GM21381 (cell line): ENCODE measurements around the gene TAF11L10.
"Not testable (repeated sequence)": the region's sequence is repeated elsewhere in the genome, so short reads cannot be mapped to it uniquely, and the experiment has no call there.

ENCODE experiments used
- ATAC-seq: cut with Tn5 transposase; IDR thresholded peaks from one replicate; pipeline ENCODE4 v1.9.1; 2021; ENCODE audit warnings: mild to moderate bottlenecking, moderate library complexity; ENCODE audit not compliant: unreplicated experiment

The TAF11L10 gene

DNA sequence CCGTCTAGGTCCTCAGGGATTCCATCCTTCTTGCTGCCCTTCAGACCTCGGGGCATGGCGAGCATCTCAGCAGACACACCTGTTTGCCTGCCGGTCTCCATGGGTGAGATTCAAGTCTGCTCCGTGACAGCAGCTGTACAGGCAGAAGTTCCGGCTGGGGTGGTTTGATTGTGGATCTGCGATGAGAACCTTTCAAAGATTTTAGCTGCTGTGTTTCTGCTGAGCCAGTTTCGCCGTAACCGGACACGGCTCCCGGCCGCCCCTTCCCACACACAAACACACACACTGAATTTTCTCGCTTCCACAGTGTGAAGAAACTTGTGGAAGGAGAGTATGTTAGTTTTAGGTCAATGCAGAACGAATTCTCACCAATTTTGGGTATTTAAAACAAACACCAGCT lies at the start of gene TAF11L10:
TSS of gene TAF11L10 (minus strand) at position 101 of the 400 bp plus-strand sequence.
- not testable (repeated sequence) for ATAC-seq

DNA sequence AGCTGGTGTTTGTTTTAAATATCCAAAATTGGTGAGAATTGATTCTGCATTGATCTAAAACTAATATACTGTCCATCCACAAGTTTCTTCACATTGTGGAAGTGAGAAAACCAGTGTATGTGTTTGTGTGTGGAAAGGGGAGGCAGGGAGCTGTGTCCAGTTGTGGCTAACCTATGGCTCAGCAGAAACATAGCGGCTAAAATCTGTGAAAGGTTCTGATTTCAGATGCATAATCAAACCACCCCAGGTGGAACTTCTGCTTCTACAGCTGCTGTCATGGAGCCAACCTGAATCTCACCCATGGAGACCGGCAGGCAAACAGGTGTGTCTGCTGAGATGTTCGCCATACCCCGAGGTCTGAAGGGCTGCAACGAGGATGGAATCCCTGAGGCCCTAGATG lies 36.5 kb upstream of the TAF11L10 start, which contains the start of gene TAF11L14:
TSS of gene TAF11L14 (plus strand) at position 301 of the 400 bp plus-strand sequence.
- ATAC-seq, result no peak

GRCh38 chr5:17631788-17632187 lies 34.2 kb upstream of the TAF11L10 start, which contains the start of gene TAF11L13:
TAF11L13 (plus strand) TSS chr5:17632088.
- not testable (repeated sequence) for ATAC-seq

DNA sequence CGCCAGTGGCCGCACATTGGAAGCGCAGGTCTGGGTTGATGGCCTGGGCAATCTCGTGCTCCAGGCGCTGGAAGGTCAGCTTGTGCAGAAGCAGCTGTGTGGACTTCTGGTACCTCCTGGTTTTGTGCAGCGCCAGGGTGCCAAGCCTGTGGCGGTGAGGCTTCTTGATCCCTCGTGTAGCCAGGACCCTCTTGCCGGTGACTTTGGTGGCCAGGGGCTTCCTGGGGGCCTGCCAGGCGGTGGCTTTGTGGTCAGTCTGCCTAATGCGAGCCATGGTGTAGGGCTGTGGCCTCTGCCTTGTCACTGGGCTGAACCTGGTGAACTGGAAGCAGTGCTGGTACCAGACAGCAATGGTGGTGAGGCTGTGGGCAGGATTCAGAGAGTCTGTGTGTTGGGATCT lies 28.1 kb upstream of the TAF11L10 start:
- no peak for ATAC-seq

DNA sequence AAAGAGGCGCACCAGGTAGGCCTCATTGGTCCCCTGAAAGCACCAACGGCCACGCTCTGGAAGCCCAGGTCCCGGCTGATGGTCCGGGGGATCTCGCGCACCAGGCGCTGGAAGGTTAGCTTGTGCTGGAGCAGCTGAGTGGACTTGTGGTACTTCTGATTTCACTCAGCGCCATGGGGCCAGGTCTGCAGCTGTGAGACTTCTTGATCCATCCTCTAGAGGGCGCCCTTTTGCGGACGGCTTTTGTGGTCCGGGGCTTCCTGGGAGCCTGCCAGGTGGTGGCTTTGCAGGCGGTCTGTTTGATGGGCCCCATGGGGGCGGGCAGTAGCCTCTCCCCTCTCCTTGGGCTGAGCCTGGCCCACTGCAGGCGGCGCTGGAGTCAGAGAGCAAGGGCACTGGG lies 23.0 kb upstream of the TAF11L10 start:
- no peak for ATAC-seq

DNA sequence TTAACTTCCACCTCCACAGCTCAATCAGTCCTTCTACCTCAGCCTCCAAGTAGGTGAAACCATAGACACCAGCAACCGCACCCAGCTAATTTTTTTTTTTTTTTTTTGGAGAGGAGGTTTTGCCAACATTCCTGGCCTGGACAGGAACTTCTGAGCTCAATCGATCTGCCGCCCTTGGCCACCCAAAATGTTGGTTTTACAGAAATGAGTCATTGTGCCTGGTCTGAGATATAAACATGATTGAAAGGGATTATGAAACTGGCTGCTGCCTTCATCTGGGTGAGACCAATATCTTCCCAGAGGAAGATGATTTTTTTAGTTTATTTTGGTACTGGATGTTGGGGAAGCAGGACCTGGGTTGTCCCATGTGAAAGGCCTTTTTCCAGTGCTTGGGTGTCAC lies 21.7 kb upstream of the TAF11L10 start:
- no peak for ATAC-seq

GRCh38 chr5:17614872-17615605 lies 17.4 kb upstream of the TAF11L10 start:
- ATAC-seq, result no peak

DNA sequence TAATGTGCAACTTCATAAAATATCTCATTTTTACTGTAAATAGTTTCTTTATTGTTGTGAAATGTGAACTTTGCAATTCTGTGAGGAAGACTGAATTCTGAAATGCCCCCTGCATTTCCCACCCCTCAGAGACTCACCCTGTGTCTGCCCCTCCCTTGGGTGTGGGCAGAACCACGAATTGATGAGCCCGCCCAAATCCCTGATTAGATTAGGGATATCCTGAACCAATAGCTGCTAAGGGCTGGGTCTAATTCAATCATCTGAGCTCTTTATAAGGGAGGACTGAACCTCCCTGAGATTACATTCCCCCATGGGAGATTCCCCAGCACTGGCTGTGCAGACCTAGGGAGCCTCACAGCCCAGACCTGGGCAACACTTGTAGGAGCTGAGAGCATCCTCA lies 12.5 kb upstream of the TAF11L10 start, which contains the start of gene TAF11L12:
TSS of gene TAF11L12 (plus strand) at position 301 of the 400 bp plus-strand sequence.
- not testable (repeated sequence) for ATAC-seq

- not testable (repeated sequence) for ATAC-seq
These were observed 9.8 kb upstream of the TAF11L10 start for GRCh38 chr5:17607461-17607860.

- ATAC-seq, result no peak
These were observed 7.3 kb upstream of the TAF11L10 start for GRCh38 chr5:17604951-17605350.

DNA sequence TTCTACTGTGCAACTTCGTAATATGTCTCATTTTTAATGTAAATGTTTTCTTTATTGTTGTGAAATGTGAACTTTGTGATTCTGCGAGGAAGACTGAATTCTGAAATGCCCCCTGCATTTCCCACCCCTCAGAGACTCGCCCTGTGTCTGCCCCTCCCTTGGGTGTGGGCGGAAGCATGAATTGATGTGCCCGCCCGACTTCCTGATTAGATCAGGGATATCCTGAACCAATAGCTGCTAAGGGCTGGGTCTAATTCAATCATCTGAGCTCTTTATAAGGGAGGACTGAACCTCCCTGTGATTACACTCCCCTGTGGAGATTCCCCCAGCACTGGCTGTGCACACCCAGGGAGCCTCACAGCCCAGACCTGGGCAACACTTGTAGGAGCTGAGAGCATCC lies 6.3 kb upstream of the TAF11L10 start, which contains the start of gene TAF11L11:
TSS of gene TAF11L11 (plus strand) at position 304 of the 400 bp plus-strand sequence.
- ATAC-seq, result not testable (repeated sequence)

- ATAC-seq, result not testable (repeated sequence)
These were observed 3.4 kb downstream of the TAF11L10 start, which contains the start of gene TAF11L9 for GRCh38 chr5:17594255-17594654. TAF11L9 (minus strand) TSS chr5:17594394.

DNA sequence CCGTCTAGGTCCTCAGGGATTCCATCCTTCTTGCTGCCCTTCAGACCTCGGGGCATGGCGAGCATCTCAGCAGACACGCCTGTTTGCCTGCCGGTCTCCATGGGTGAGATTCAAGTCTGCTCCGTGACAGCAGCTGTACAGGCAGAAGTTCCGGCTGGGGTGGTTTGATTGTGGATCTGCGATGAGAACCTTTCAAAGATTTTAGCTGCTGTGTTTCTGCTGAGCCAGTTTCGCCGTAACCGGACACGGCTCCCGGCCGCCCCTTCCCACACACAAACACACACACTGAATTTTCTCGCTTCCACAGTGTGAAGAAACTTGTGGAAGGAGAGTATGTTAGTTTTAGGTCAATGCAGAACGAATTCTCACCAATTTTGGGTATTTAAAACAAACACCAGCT lies 6.8 kb downstream of the TAF11L10 start, which contains the start of gene TAF11L8:
TSS of gene TAF11L8 (minus strand) at position 101 of the 400 bp plus-strand sequence.
- not testable (repeated sequence) for ATAC-seq

GRCh38 chr5:17585658-17586057 lies 12.0 kb downstream of the TAF11L10 start, which contains the start of gene TAF11L7:
TAF11L7 (minus strand) TSS chr5:17585758.
- not testable (repeated sequence) for ATAC-seq
